Measurements from ENCODE around the gene DPP6. TPM values are rescaled to one million over a fixed set of nuclear protein-coding genes. Genes with fewer than 3 reads are reported as not detected.

DPP6 gene
- polyA plus RNA-seq, 1 of the 3 experiments (the other 2 are of a cell fraction): not detected

DNA sequence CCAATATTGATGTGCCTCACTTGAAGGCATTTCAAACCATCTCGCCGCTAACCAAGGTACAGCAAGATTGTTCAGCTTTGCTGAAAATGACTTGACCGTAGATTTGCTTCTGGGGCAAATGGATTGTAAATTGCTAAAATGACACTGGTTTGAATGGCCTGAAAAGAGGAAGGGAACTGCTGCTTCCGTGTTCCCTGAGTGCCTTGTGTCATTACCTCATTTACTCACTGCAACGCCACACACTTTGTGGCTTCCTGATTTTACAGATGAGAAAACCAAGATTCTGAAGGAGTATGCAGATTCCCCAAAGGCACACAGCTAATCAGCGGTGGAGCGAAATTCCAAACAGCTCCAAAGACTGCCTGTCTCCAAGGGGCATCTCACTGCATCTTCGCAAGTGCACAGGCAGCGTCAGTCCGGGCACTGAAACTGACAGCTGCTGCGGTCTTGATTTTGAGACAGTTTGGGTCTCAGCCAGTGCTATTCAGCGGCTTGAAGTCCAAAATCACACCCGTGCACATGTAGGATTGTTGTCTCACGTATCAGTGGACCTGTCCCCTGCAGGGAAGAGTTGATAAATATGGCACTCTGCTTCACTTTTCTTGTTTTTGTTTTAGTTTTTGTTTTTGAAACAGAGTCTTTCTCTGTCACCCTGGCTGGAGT is 290.9 kb downstream of the DPP6 start:
- no peak overlapping the region for H3K27ac ChIP-seq (ENCODE audit: low read depth in 2 of 2, low read length in 1 of 2)
- H3K79me2 ChIP-seq (ENCODE audit: insufficient read depth): no peaks in the 10 kb centered on the region
- no peak overlapping the region for H3K9ac ChIP-seq
- no peak for DNase-seq
- H3K4me1 ChIP-seq (ENCODE audit: control insufficient read depth in 1 of 2, insufficient read depth in 2 of 2, low read depth in 1 of 2, low read length in 1 of 2): no peaks in the 10 kb centered on the region
- no peaks in the 10 kb centered on the region for H3K27me3 ChIP-seq (ENCODE audit: insufficient read depth)
- no peaks in the 10 kb centered on the region for H4K20me1 ChIP-seq (ENCODE audit: insufficient read depth)
- TF ChIP-seq, protein P1, sequence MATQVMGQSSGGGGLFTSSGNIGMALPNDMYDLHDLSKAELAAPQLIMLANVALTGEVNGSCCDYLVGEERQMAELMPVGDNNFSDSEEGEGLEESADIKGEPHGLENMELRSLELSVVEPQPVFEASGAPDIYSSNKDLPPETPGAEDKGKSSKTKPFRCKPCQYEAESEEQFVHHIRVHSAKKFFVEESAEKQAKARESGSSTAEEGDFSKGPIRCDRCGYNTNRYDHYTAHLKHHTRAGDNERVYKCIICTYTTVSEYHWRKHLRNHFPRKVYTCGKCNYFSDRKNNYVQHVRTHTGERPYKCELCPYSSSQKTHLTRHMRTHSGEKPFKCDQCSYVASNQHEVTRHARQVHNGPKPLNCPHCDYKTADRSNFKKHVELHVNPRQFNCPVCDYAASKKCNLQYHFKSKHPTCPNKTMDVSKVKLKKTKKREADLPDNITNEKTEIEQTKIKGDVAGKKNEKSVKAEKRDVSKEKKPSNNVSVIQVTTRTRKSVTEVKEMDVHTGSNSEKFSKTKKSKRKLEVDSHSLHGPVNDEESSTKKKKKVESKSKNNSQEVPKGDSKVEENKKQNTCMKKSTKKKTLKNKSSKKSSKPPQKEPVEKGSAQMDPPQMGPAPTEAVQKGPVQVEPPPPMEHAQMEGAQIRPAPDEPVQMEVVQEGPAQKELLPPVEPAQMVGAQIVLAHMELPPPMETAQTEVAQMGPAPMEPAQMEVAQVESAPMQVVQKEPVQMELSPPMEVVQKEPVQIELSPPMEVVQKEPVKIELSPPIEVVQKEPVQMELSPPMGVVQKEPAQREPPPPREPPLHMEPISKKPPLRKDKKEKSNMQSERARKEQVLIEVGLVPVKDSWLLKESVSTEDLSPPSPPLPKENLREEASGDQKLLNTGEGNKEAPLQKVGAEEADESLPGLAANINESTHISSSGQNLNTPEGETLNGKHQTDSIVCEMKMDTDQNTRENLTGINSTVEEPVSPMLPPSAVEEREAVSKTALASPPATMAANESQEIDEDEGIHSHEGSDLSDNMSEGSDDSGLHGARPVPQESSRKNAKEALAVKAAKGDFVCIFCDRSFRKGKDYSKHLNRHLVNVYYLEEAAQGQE (IDR thresholded peaks at IDR 0.05; ENCODE audit: low read depth, low read length): no peak
- TF ChIP-seq FOXJ3 (CRISPR knock-in tag; IDR thresholded peaks at IDR 0.05) (no peak), RFX5 (IDR thresholded peaks at IDR 0.05; ENCODE audit: low read length) (no peak), CHD2 (IDR thresholded peaks at IDR 0.05; ENCODE audit: low read length, partially characterized antibody) (no peak), GABPA (IDR thresholded peaks at IDR 0.05; ENCODE audit: low read depth) (no peak), RXRA (IDR thresholded peaks at IDR 0.05; ENCODE audit: borderline replicate concordance, low read depth) (no peak), TAF1 (IDR thresholded peaks at IDR 0.05; ENCODE audit: borderline replicate concordance, low read depth, low read length) (no peak), PBX3 (IDR thresholded peaks at IDR 0.05) (no peak), RCOR1 (IDR thresholded peaks at IDR 0.05; ENCODE audit: low read length) (no peak), NFIC (IDR thresholded peaks at IDR 0.05; ENCODE audit: borderline replicate concordance) (no peak), FOSL2 (IDR thresholded peaks at IDR 0.05; ENCODE audit: borderline replicate concordance, low read depth) (no peak), TEAD4 (IDR thresholded peaks at IDR 0.05; ENCODE audit: borderline replicate concordance, insufficient read depth) (no peak)
- TF ChIP-seq, protein P2, sequence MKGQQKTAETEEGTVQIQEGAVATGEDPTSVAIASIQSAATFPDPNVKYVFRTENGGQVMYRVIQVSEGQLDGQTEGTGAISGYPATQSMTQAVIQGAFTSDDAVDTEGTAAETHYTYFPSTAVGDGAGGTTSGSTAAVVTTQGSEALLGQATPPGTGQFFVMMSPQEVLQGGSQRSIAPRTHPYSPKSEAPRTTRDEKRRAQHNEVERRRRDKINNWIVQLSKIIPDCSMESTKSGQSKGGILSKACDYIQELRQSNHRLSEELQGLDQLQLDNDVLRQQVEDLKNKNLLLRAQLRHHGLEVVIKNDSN (IDR thresholded peaks at IDR 0.05; ENCODE audit: borderline replicate concordance, low read depth): no peak
- TF ChIP-seq, protein P3, sequence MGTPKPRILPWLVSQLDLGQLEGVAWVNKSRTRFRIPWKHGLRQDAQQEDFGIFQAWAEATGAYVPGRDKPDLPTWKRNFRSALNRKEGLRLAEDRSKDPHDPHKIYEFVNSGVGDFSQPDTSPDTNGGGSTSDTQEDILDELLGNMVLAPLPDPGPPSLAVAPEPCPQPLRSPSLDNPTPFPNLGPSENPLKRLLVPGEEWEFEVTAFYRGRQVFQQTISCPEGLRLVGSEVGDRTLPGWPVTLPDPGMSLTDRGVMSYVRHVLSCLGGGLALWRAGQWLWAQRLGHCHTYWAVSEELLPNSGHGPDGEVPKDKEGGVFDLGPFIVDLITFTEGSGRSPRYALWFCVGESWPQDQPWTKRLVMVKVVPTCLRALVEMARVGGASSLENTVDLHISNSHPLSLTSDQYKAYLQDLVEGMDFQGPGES (IDR thresholded peaks at IDR 0.05; ENCODE audit: low read depth, low read length): no peak
- no peak overlapping the region for H3K4me2 ChIP-seq
- H2AFZ ChIP-seq (ENCODE audit: low read depth): no peak overlapping the region
- no peak overlapping the region for H3K4me3 ChIP-seq (ENCODE audit: low read depth in 2 of 2, low read length in 1 of 2)
- H3K9me2 ChIP-seq: no peaks in the 10 kb centered on the region
- POLR2A ChIA-PET: no interaction called here
- CTCF ChIA-PET: interaction anchor here (0.6 kb wide), 1 partner anchor 95 kb away, joined by 3 read pairs; no protein-coding TSS in a partner anchor
- no peaks in the 10 kb centered on the region for H3F3A ChIP-seq (replicated peaks; ENCODE audit: insufficient read depth)
- no peaks in the 10 kb centered on the region for H3K36me3 ChIP-seq (replicated peaks in 1 of 2; ENCODE audit: control insufficient read depth in 1 of 2, insufficient read depth in 2 of 2, low read length in 1 of 2)
- no peaks in the 10 kb centered on the region; the same call in 1 of the 2 replicates for H3K9me3 ChIP-seq
- 43% methylated on average over 10 of the region's 14 CpGs for WGBS (ENCODE audit: low lambda C conversion rate)
